Measurements from ENCODE around the gene SHISA7. TPM values are rescaled to one million over a fixed set of nuclear protein-coding genes. Genes with fewer than 3 reads are reported as not detected.
A peak's percentile ranks its signal among the peaks of the same experiment; 100 is the strongest.

The SHISA7 gene
- total RNA-seq: not detected
- not detected for polyA plus RNA-seq
- long read RNA-seq, donor 1: 0 reads
- long read RNA-seq, donor 2: 0 reads
- long read RNA-seq, donor 3: 0 reads
- long read RNA-seq, donor 4: 0 reads
- long read RNA-seq, donor 5: 0 reads
- long read RNA-seq, donor 6: 0 reads
- long read RNA-seq, donor 7: 0 reads
- long read RNA-seq, donor 8: 0 reads
- long read RNA-seq, donor 9: 0 reads
- long read RNA-seq, donor 10: 0 reads

DNA sequence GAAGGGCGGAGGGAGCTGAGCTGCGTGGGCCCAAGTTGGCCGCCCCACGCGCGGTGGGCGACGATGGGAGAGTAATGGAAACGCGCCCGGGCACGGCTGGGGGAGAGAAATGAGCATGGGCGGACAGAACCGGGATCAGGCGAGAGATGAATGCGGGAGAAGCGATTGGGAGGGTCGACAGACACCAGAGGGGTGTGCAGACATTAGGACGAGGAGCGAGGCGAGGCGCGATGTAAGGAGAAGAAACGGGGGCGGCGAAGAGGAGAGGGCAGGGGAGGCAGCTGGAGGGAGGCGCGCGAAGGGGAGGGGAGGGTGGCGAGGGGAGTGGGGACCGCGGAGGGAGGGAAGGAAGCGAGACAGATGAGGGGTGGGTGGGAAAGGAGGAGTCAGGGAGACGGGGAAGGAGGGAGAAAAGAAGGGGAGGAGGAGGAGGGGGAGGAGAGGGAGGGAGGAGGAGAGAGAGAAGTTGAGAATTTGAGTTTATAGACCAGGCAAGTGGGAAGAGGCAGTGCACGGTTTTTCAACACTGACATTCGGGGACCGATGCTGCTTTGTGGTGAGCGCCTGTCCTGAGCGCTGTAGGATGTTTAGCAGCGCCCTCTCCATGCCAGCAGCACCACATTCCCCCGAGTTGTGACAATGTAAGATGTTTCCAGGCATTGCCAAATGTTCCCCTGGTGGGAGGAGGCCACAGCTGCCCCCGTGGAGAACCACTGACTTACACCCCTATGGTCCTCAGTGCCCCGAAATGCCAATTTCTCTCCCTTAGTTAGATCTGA lies at the start of gene SHISA7:
TSS of gene SHISA7 (minus strand) at position 256 of the 779 bp plus-strand sequence. CDS start 437 bp downstream, outside the sequence.
- H3K9me3 ChIP-seq: no peaks in the 10 kb centered on the region
- peaks cover 4 to 31% (median 23%) of the 10 kb centered on the region in 4 donors for H3K4me1 ChIP-seq
- DNase-seq: peak in 1 of 2 donors; percentile 55
- no peak within 1 kb of the TSS for H3K27ac ChIP-seq
- WGBS, 5 donors: 3 to 4% (median 3%) methylated on average over 42 to 43 of the region's 43 CpGs
- H3K27me3 ChIP-seq: peaks cover 19 to 97% (median 72%) of the 10 kb centered on the region in 3 donors
- TF ChIP-seq, protein P1, sequence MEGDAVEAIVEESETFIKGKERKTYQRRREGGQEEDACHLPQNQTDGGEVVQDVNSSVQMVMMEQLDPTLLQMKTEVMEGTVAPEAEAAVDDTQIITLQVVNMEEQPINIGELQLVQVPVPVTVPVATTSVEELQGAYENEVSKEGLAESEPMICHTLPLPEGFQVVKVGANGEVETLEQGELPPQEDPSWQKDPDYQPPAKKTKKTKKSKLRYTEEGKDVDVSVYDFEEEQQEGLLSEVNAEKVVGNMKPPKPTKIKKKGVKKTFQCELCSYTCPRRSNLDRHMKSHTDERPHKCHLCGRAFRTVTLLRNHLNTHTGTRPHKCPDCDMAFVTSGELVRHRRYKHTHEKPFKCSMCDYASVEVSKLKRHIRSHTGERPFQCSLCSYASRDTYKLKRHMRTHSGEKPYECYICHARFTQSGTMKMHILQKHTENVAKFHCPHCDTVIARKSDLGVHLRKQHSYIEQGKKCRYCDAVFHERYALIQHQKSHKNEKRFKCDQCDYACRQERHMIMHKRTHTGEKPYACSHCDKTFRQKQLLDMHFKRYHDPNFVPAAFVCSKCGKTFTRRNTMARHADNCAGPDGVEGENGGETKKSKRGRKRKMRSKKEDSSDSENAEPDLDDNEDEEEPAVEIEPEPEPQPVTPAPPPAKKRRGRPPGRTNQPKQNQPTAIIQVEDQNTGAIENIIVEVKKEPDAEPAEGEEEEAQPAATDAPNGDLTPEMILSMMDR (IDR thresholded peaks at IDR 0.05): no peak
- TF ChIP-seq POLR2A (IDR thresholded peaks at IDR 0.05): no peak
- no peak for TF ChIP-seq EP300 (IDR thresholded peaks at IDR 0.05)
- no peak for TF ChIP-seq POLR2AphosphoS5 (IDR thresholded peaks at IDR 0.05)
- H3K36me3 ChIP-seq: no peaks in the 10 kb centered on the region
- intact Hi-C loops (cut with DNase I; ENCODE audit: low total_unique reads): no loop called here
- peak within 1 kb of the TSS in 1 of 4 donors; percentile 13 for H3K4me3 ChIP-seq

GRCh38 chr19:55492362-55492944 lies 49.4 kb upstream of the SHISA7 start:
- 33 to 43% (median 38%) methylated on average over 12 of the region's 12 CpGs for WGBS, 5 donors

GRCh38 chr19:55491546-55492360 lies 48.7 kb upstream of the SHISA7 start:
- Histone ChIP-seq H3K36me3 (no peaks in the 10 kb centered on the region), H3K27me3 (peaks cover 0 to 61% (median 16%) of the 10 kb centered on the region in 3 donors), H3K4me1 (peaks cover 12 to 71% (median 45%) of the 10 kb centered on the region in 4 donors), H3K27ac (peak overlapping the region in 3 of 5 donors; percentile 20 to 96 (median 51)), H3K9me3 (no peaks in the 10 kb centered on the region), H3K4me3 (no peak overlapping the region)
- 58 to 65% (median 62%) methylated on average over 21 to 24 of the region's 24 CpGs for WGBS, 5 donors
- intact Hi-C loops (cut with DNase I; ENCODE audit: low total_unique reads): loop anchor here (10.0 kb wide), 2 partner anchors 207 to 347 kb away; partner anchors contain the start of genes BRSK1, HSPBP1 and TNNT1
- no peak for DNase-seq
- TF ChIP-seq POLR2AphosphoS5 (IDR thresholded peaks at IDR 0.05): no peak
- TF ChIP-seq EP300 (IDR thresholded peaks at IDR 0.05): no peak
- TF ChIP-seq POLR2A (IDR thresholded peaks at IDR 0.05): no peak
- TF ChIP-seq, protein P1 (IDR thresholded peaks at IDR 0.05): no peak

More at GRCh38 chr19:55492362-55492944, 49.4 kb upstream of the SHISA7 start:
- Histone ChIP-seq H3K36me3 (no peaks in the 10 kb centered on the region), H3K9me3 (no peaks in the 10 kb centered on the region), H3K4me1 (peaks cover 5 to 64% (median 38%) of the 10 kb centered on the region in 4 donors), H3K4me3 (no peak overlapping the region), H3K27me3 (peaks cover 0 to 61% (median 16%) of the 10 kb centered on the region in 3 donors), H3K27ac (peak overlapping the region in 1 of 5 donors; percentile 96)
- TF ChIP-seq, protein P1 (IDR thresholded peaks at IDR 0.05): no peak
- TF ChIP-seq POLR2A (IDR thresholded peaks at IDR 0.05) (no peak), POLR2AphosphoS5 (IDR thresholded peaks at IDR 0.05) (no peak), EP300 (IDR thresholded peaks at IDR 0.05) (no peak)
- intact Hi-C loops (cut with DNase I; ENCODE audit: low total_unique reads): loop anchor here (10.0 kb wide), 2 partner anchors 208 to 348 kb away; partner anchors contain the start of genes BRSK1, HSPBP1 and TNNT1
- DNase-seq: peak in 1 of 2 donors; percentile 60
